Right renal cortex interstitium (tissue), 3 donors: ENCODE data around the gene TMUB2. TPM values are rescaled to one million over a fixed set of nuclear protein-coding genes. Genes with fewer than 3 reads are reported as not detected.

Experiments
- DNase-seq, 3 donors: peaks; one replicate each; pipeline ENCODE4 v3.0.0-alpha.2; 2013; ENCODE audit warnings: low read depth in 3 of 3, low spot score in 2 of 3
- polyA plus RNA-seq, 3 donors: library from polyadenylated mRNA; unstranded; fragments of 120-200 nt; gene quantifications; one replicate each; pipeline ENCODE4 v1.2.1, GENCODE V29; 2013; ENCODE audit not compliant: insufficient read length in 3 of 3

Gene TMUB2
- polyA plus RNA-seq, 3 donors = 39.0 to 43.6 (median 42.9) TPM

GRCh38 chr17:44200478-44201155 lies 13.8 kb downstream of the TMUB2 start:
- no peak for DNase-seq

DNA sequence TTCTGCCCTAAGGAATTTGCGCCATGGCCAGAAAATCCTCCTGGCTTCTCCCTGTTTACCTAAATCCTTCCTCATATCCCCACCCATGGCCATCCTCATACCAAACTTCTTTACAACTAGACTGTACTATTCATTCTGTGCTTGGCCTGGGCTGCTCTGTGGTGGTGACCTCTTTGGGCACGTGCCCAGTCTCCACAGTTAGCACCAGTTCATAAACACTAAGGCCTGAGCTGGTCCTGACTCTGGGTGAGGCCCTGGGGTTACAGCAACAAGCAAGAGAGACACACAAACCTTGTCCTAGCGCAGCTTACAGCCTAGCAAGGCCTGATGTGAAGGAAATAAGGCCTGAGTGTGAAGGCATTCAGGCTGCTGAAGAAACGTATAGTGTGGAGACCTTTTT lies 16.0 kb downstream of the TMUB2 start:
- no peak for DNase-seq

- no peak for DNase-seq
Observed at GRCh38 chr17:44203731-44204440, 17.1 kb downstream of the TMUB2 start.

GRCh38 chr17:44204441-44204882 lies 17.7 kb downstream of the TMUB2 start:
- no peak for DNase-seq

- no peak for DNase-seq
Observed at GRCh38 chr17:44205962-44206824, 19.4 kb downstream of the TMUB2 start.

DNA sequence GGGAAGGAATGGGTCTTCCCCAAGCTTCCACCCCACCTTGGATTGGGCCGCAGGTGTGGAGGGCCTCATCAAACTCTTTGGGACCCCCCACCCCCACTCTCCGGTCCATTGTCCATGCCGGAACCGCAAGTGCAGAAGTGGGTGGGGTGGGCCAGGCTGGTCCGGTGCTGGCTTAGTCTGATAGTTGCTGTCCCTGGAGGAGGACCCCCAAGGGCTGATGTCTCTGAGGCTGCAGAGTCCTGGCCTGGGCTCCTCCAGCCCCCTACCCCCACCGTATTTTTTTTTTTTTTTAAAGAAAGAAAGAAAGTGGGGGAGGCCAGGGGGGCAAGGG lies 20.0 kb downstream of the TMUB2 start:
- no peak for DNase-seq

- DNase-seq = no peak
Observed at GRCh38 chr17:44207319-44207718, 20.5 kb downstream of the TMUB2 start.

GRCh38 chr17:44207743-44208142 lies 21.0 kb downstream of the TMUB2 start:
- no peak for DNase-seq

GRCh38 chr17:44209786-44210341 lies 23.1 kb downstream of the TMUB2 start:
- no peak for DNase-seq

DNA sequence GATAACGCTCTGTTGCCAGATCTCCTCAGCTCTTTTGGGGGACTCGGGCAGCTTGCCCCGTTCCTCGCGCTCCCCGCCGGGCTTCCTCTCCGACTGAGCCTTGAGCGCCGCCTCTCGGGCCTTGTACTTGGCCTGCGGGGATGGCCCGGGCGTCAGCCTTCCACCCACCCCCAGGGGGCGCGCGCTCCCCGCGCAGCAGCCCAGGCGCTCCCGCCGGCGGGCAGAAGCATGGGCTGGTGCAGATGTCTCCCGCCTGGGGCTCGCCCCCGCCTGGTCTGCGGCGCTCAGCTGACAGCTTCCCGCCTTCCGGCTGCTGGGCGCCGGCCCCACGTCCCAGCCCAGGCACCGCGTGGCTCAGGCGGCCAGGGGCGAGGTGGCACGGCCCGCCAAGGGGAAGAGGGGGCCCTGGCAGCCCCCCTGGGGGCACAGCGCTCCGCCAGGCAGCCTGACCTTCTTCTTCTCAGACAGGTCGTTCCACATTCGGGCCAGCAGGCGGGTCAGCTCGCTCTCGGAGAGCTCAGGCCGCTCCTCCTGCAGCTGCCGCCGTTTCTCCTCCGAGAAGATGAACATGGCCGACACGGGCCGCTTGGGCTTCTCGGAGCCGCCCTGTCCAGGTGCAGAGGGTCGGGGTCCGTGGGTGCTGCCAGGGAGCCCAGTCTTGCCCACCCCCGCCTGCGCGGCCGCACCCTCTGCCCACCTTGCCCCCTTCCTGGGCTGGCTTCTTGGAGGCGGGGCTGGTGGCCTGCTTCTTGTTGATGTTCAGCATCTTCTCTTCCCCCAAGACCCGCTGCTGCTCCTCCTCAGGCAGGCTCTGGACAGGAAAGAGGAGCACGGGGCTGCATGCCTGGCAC lies 23.8 kb downstream of the TMUB2 start:
- DNase-seq = peak in 2 of 3 donors; percentile 45 to 68

DNA sequence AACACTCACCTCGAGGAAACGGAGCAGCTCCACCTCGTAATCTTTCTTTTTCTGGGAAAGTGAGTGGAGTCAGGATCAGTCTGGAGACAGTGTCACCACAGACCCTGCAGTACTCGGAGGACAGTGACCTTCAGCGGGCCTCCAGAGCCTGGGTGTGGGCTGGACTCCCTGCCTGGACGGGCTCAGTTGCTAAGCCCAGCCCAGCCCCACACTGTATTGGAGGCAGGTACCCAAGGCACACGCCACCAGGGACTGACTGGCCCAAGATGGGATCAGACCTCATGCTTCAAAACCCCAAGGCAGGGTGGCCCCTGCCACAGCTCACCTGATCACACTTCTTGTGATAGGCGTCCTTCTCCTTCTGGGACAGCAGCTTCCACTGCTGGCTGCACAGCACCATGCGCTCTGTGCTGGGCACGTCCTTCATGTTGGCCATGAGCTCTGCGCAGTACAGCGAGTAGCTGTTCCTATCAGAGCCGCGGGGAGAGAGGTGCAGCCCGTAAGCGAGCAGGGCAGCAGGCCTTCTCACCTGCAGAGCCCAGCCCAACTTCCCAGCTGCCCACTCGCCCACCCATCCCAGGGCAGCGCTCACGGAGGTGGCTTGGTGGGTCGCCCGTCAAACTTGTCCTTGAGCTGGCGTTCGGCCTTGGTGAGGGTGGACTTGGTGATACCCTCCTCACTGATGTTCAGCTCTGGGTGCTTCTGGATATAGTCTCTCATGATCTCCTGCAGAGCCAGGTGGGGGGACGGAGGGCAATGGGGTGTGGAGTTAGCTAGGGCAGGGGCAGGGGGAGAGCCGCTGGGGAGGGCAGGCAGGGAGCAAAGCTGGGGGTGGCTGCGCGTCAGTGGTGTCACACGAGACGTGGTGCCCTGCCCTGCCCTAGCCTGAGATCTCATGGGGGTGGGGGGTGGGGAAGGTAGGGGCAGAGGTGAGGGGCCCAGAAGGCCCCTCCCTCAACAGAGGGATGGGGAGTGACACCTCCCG lies 24.8 kb downstream of the TMUB2 start:
- DNase-seq = no peak

DNA sequence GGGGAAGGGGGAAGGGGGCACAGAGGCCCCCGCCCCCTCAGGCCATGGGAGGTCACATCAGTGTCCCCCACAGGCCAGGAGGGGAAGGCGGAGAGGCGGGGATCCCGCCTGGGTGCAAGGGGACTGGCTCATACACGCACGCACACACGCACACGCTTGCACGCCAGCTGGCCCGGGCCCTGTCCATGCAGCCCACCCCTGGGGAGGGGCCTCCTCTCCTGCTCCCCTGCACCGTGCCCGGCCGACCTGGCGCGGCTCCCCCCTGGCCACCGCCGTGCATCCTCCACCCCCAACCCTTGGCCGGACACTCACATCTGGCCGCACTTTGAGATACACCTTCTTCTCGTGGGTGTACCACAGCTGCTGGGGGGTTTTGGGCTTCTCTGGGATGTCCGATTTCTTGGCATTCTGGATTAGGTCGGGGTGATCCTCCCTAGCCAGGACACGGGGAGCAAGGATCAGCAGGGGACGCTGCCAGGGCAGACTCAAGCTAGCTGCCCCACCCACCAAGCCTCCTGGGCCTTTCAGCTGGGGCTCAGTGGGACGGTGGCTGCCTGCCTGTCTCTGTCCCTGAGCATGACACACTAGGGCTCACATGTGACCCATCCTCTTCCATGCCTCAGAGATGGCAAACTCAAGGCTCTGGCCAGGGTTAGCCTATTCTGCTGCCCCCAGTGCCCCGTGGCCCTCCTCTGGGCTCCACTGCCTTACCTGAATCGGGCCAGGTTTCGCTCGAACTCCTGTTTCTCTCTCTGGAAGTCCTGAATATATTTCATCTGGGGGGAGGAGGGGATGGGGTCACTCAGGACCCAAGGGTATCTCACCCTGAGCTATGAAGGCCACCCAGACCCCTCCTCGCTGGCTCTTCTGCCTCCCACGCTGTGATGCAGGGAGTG lies 26.0 kb downstream of the TMUB2 start:
- no peak for DNase-seq

GRCh38 chr17:44213403-44214229 lies 26.8 kb downstream of the TMUB2 start:
- no peak for DNase-seq

- no peak for DNase-seq
Observed at GRCh38 chr17:44214230-44214494, 27.4 kb downstream of the TMUB2 start.

DNA sequence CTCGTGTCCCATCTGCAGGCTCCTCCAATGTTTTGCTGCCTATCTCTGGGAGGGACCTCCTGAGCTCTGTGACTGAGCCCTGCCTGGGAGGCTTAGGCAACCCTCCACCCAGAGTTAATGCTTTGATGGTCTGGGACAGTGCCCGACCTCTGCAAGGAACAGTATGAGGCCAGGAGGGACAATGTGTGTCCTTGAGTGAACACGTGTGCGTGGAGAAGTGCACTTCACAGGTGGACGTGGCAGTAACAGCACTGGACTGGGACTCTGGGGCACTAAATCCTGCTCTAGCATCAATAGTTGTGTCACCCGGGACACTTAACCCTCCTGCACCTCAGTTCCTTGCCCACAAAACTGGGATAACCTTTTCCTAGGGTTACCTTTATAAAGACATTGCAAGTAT lies 28.1 kb downstream of the TMUB2 start:
- DNase-seq = no peak

- DNase-seq = no peak
Observed at GRCh38 chr17:44216173-44216572, 29.4 kb downstream of the TMUB2 start.

DNA sequence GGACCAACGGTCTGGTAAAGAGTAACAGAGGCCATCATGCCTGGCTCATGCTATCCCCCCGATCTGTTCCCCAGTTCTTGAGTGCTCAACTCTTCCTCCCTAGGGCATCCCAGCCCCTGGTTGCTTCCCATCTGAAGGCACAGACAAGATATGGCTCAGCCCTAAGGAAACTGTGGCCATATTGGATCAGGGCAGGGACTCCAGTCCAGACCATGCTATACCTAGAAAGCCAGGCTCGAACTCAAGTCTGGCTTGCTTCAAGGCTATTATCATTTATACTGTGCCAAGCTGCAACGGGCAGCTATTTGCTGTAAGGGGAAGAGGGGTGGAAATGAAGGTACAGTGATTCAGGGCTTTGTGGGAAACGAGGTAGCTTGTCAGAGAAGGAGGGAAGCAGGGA lies 29.9 kb downstream of the TMUB2 start:
- DNase-seq = no peak
